Measurements from ENCODE around the gene ZNF335. TPM values are rescaled to one million over a fixed set of nuclear protein-coding genes. Genes with fewer than 3 reads are reported as not detected.
"Not testable (repeated sequence)": the region's sequence is repeated elsewhere in the genome, so short reads cannot be mapped to it uniquely, and the experiment has no call there.

ZNF335 gene
- polyA plus RNA-seq, 3 donors: 10.2 to 10.9 (median 10.5) TPM

GRCh38 chr20:46001498-46001897 lies 29.5 kb upstream of the ZNF335 start:
- no peak for DNase-seq (ENCODE audit: low read depth in 3 of 3, low spot score in 2 of 3)

GRCh38 chr20:46000262-46000996 lies 28.4 kb upstream of the ZNF335 start:
- no peak for DNase-seq (ENCODE audit: low read depth in 3 of 3, low spot score in 2 of 3)

DNA sequence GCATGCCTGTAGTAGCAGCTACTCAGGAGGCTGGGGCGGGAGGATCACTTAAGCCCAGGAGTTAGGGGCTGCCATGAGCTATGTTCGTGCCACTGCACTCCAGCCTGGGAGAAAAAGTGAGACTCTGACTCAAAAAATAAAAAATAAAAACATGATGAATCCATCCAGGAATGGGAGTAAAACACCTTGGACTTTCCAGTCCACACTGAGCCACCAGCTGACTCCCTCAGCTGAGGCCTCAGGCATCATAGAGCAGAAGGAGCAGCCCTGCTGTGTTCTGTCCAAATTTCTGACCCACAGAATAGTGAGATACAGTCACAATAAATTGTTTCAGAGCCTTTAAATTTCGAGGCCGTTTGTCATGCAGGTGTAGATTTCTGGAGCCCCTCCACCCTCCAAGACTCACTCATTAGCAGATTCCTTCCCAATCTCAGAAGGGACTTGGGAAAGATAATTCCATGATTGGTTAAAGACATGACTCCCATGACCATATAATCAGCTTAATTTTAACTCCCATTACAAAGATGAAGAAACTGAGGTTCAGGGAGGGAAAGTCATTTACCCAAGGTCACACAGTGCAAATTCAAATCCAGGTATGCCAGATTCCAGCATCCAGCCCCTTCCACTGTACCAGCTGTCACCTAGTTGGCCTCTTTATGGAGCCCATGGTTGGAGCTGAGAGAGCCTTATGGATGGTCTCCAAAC lies 27.7 kb upstream of the ZNF335 start:
- DNase-seq (ENCODE audit: low read depth in 3 of 3, low spot score in 2 of 3): no peak

DNA sequence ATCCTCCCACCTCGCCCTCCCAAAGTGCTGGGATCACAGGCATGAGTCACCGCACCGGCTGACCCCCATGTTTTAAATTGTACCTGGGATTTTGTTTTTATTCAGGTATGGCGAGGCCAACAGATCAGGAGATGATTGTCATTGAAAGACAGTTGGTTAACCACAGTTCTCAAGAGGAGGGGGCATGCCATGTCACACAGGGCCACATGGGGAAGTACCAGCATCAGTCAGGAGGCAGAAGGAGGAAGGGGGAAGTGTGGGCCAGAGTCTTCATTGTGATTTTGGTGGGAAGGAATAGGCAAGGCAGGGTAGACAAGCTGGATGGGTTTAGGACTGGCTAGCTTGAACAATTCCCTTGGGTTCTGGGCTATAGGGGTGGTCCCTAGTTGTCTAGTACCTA lies 26.8 kb upstream of the ZNF335 start:
- DNase-seq (ENCODE audit: low read depth in 3 of 3, low spot score in 2 of 3): no peak

DNA sequence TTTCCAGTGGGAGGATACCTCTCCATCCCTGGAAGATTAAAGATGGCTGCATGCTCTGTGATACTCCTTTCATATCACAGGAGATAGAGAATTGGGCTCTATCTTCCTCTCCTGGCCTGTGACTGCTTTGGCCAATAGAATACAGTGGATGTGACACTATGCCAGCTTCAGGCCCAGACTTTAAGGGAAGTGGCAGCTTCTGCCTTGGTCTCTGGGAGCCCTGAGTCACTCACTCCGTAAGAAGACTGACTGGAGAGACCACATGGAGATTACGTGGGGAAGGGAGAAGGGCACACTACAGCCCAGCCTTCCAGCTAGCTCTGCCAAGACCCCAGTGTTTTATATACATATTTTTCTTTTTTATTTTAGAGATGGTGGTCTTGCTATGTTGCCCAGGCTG lies 26.3 kb upstream of the ZNF335 start:
- no peak for DNase-seq (ENCODE audit: low read depth in 3 of 3, low spot score in 2 of 3)

DNA sequence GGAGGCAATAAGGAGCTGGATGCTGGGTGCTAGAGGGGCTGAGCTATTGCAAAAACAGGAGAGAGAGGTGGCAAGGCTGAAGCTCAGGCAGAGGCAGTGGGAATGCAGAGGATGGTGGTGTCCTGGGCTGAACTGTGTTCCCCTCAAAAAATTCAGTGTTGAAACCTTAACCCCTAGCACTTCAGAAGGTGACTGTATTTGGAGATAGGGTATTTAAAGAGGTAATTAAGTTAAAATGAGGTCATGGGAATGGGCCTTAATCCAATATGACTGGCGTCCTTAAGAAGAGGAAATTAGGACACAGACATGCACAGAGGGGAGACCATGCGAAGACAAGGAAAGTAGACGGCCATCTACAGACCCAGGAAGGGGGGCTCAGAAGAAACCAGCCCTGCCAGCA lies 25.2 kb upstream of the ZNF335 start:
- DNase-seq (ENCODE audit: low read depth in 3 of 3, low spot score in 2 of 3): no peak

DNA sequence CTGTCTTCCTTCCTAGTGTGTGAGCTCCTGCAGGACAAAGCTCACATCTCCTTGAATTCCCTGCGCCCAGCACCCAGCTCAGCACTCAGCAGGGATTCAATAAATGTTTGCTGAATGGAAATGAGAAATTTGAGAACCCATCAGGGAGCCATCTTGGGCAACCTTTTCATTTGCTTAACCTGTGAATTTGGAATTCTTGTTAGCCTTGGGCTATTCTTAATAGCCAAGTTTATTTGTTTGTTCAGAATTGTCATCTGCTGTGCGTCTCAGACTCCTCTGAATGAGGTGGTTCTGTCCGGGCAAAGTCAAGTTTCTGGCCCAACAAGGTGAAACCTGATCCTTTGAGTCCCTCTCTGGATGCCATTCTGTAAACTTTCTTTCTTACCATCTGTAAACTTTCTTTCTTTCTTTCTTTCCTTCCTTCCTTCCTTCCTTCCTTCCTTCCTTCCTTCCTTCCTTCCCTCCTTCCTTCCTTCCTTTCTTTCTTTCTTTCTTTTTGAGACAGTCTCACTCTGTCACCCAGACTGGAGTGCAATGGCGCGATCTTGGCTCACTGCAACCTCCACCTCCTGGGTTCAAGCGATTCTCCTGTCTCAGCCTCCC lies 23.6 kb upstream of the ZNF335 start:
- DNase-seq (ENCODE audit: low read depth in 3 of 3, low spot score in 2 of 3): not testable (repeated sequence)

GRCh38 chr20:45994761-45995493 lies 22.9 kb upstream of the ZNF335 start:
- no peak for DNase-seq (ENCODE audit: low read depth in 3 of 3, low spot score in 2 of 3)

GRCh38 chr20:45993197-45993951 lies 21.4 kb upstream of the ZNF335 start:
- no peak for DNase-seq (ENCODE audit: low read depth in 3 of 3, low spot score in 2 of 3)

DNA sequence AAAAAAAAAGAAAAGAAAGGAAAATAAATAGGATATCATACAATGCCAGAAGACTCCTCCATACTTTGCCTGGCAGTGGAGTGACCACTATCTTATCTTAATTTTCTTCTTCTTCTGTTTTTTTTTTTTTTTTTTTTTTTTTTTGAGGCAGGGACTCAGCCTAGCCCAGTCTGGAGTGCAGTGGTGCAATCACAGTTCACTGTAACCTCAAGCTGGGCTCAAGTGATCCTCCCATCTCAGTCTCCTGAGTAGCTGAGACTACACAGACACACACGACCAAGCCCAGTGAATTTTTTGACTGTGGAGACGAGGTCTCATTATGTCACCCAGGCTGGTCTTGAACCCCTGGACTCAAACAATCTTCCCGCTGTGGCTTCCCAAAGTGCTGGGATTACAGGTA lies 19.6 kb upstream of the ZNF335 start:
- no peak for DNase-seq (ENCODE audit: low read depth in 3 of 3, low spot score in 2 of 3)

DNA sequence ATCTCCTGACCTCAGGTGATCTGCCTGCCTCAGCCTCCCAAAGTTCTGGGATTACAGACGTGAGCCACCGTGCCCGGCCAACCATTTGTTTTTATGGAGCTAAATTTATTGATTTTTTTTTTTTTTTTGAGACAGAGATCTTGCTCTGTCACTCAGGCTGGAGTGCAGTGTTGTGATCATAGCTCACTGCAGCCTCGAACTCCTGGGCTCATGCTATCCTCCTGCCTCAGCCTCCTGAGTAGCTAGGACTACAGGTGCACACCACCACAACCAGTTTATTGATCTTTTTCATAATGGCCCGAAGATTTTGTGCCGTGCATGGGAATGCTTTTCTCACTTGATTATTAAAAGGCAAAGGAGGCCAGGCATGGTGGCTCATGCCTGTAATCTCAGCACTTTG lies 16.8 kb upstream of the ZNF335 start:
- not testable (repeated sequence) for DNase-seq (ENCODE audit: low read depth in 3 of 3, low spot score in 2 of 3)

- DNase-seq (ENCODE audit: low read depth in 3 of 3, low spot score in 2 of 3): peak in 1 of 3 donors; percentile 30
Measured at GRCh38 chr20:45987108-45987780, 15.2 kb upstream of the ZNF335 start.

GRCh38 chr20:45985573-45985972 lies 13.6 kb upstream of the ZNF335 start:
- DNase-seq (ENCODE audit: low read depth in 3 of 3, low spot score in 2 of 3): no peak

DNA sequence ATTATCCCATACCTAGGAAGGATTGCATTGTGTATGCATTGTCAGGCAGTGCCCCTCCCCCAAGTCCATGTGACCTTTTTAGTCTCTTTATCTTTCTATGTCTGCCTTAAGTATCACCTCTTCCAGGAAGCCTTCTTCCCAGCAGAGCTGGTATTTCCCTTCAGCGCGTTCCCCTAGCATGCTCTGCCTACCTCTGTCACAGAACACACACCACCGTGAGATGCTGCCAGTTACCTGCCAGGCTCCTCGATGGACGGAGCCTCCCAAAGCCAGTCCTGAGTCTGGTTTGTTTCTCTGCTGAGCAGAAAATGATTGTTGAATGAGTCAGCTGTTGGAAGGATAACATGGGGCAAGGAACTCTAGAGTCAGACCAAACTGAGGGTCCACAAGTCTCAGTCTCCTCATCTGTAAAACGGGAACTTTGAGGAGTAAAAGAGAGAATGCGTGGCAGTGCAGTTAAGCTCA lies 11.3 kb upstream of the ZNF335 start:
- DNase-seq (ENCODE audit: low read depth in 3 of 3, low spot score in 2 of 3): no peak

- DNase-seq (ENCODE audit: low read depth in 3 of 3, low spot score in 2 of 3): no peak
Measured at GRCh38 chr20:45981261-45981660, 9.3 kb upstream of the ZNF335 start.

DNA sequence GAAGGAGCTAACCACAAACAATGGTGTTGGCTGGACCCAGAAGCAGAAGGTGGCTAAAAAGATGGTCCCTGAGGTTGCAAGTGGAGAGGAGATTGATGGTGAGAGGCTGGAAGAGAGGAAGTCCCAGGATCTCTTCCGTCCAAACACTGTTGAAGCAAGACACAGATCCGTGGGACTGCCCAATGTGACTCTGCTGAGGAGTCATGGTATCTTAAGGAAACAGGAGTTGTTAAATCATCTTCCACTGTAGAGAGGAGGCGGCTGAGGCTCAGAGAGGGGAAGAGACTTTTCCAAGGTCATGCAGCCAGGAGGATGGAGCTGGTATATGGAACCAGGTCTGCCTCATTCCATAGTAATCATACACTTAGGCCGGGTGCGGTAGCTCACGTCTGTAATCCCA lies 4.1 kb upstream of the ZNF335 start:
- DNase-seq (ENCODE audit: low read depth in 3 of 3, low spot score in 2 of 3): no peak

DNA sequence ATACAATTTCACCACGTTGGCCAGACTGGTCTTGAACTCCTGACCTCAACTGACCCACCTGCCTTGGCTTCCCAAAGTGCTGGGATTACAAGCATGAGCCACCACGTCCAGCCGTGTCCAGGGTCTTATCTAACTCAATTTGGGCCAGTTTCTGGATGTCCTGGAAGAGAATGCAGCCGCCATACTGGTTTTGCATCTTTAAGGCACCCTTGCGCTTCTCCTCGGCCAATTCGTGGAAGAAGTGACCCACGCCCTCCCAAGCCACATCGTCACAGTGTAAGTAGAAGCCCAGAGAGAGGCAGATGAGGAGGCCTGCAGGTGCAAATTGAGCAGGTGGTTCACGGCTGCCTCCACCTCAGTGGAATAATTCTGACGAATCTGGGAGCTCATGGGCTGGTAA lies 3.7 kb upstream of the ZNF335 start:
- no peak for DNase-seq (ENCODE audit: low read depth in 3 of 3, low spot score in 2 of 3)

- DNase-seq (ENCODE audit: low read depth in 3 of 3, low spot score in 2 of 3): no peak
Measured at GRCh38 chr20:45974896-45975565, 3.0 kb upstream of the ZNF335 start.

GRCh38 chr20:45972500-45973183 lies 639 bp upstream of the ZNF335 start:
- DNase-seq (ENCODE audit: low read depth in 3 of 3, low spot score in 2 of 3): no peak

Data from right renal cortex interstitium (tissue), 3 donors.